T47D (cell line): ENCODE measurements around the gene COPA.

Experiments
- DNase-seq, 2 experiments: peaks; one replicate each; pipeline versions ENCODE4 v3.0.0 to v3.0.0-alpha.2; 2011 to 2012; ENCODE audit warnings: low read depth in 1 of 2, low spot score in 1 of 2
- JUND ChIP-seq: IDR thresholded peaks from 2 replicates; pipeline ENCODE4 v1.6.1; 2012; ENCODE audit warnings: low read depth
- in situ Hi-C: cut with HindIII; loops from 2 replicates; pipeline ENCODE4 v1.10.0; 2016; ENCODE audit warnings: low sequenced_read_pairs, low pct_unique_long_range_greater_than_20kb

COPA gene

GRCh38 chr1:160340146-160340545 is 2.9 kb downstream of the COPA start:
- in situ Hi-C loops: no loop called here
- no peak for TF ChIP-seq JUND
- no peak for DNase-seq

- DNase-seq: no peak
These were observed 4.5 kb downstream of the COPA start for GRCh38 chr1:160338580-160338979.

GRCh38 chr1:160332516-160332915 is 10.5 kb downstream of the COPA start:
- TF ChIP-seq JUND: no peak
- in situ Hi-C loops: no loop called here
- DNase-seq: no peak

More at GRCh38 chr1:160338580-160338979, 4.5 kb downstream of the COPA start:
- in situ Hi-C loops: no loop called here
- no peak for TF ChIP-seq JUND

- no peak for DNase-seq
- no peak for TF ChIP-seq JUND
- in situ Hi-C loops: no loop called here
These were observed 12.9 kb downstream of the COPA start for GRCh38 chr1:160330119-160330518.

- in situ Hi-C loops: no loop called here
- DNase-seq: no peak
- no peak for TF ChIP-seq JUND
These were observed 14.9 kb downstream of the COPA start for GRCh38 chr1:160328184-160328583.

GRCh38 chr1:160326418-160326817 is 16.6 kb downstream of the COPA start:
- in situ Hi-C loops: no loop called here
- no peak for DNase-seq
- TF ChIP-seq JUND: no peak

- DNase-seq: no peak
- TF ChIP-seq JUND: no peak
- in situ Hi-C loops: no loop called here
These were observed 17.8 kb downstream of the COPA start for GRCh38 chr1:160325252-160325651.

- DNase-seq: no peak
- no peak for TF ChIP-seq JUND
- in situ Hi-C loops: no loop called here
These were observed 20.2 kb downstream of the COPA start for GRCh38 chr1:160322831-160323230.

GRCh38 chr1:160315359-160315758 is 27.7 kb downstream of the COPA start:
- peak in 1 of 2 experiments; percentile 83 for DNase-seq
- TF ChIP-seq JUND: no peak
- in situ Hi-C loops: no loop called here

- TF ChIP-seq JUND: no peak
- in situ Hi-C loops: no loop called here
- DNase-seq: no peak
These were observed 33.5 kb downstream of the COPA start for GRCh38 chr1:160309571-160309970.

- no peak for TF ChIP-seq JUND
- DNase-seq: no peak
- in situ Hi-C loops: no loop called here
These were observed 33.9 kb downstream of the COPA start for GRCh38 chr1:160309185-160309557.

- no peak for TF ChIP-seq JUND
- in situ Hi-C loops: no loop called here
- no peak for DNase-seq
These were observed 34.4 kb downstream of the COPA start for GRCh38 chr1:160308451-160309184.

GRCh38 chr1:160307118-160307791 is 35.8 kb downstream of the COPA start:
- DNase-seq: no peak
- TF ChIP-seq JUND: no peak
- in situ Hi-C loops: no loop called here
